Lung microvascular endothelial cell (primary cell): ENCODE data around the gene NME3. TPM values are rescaled to one million over a fixed set of nuclear protein-coding genes. Genes with fewer than 3 reads are reported as not detected.

Experiments
- DNase-seq, 2 donors: peaks; one replicate each; pipeline versions ENCODE4 v3.0.0 to v3.0.0-alpha.2; 2010; ENCODE audit warnings: low read depth in 2 of 2
- total RNA-seq: library from RNA; depleted of rRNA; stranded (reverse); fragments of >200 nt; gene quantifications from 2 replicates; pipeline ENCODE4 v1.2.1, GENCODE V29; 2014

The NME3 gene
- total RNA-seq, 1 donor from 2014 or later: 47.4 TPM

DNA sequence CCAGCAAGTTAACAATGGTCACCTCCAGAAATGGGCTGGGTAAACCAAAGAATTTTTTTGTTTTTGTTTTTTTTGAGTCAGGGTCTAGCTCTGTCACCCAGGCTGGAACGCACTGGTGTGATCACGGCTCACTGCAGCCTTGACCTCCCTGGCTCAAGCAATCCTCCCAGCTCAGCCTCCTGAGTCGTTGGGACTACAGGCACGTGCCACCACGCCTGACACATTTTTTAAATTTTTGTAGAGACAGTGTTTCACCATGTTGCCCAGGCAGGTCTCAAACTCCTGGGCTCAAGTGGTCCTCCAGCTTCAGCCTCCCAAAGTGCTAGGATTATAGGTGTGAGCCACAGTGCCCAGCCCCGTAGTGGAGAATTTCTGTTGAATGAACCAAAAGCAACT lies 9.3 kb upstream of the NME3 start:
- no peak for DNase-seq

DNA sequence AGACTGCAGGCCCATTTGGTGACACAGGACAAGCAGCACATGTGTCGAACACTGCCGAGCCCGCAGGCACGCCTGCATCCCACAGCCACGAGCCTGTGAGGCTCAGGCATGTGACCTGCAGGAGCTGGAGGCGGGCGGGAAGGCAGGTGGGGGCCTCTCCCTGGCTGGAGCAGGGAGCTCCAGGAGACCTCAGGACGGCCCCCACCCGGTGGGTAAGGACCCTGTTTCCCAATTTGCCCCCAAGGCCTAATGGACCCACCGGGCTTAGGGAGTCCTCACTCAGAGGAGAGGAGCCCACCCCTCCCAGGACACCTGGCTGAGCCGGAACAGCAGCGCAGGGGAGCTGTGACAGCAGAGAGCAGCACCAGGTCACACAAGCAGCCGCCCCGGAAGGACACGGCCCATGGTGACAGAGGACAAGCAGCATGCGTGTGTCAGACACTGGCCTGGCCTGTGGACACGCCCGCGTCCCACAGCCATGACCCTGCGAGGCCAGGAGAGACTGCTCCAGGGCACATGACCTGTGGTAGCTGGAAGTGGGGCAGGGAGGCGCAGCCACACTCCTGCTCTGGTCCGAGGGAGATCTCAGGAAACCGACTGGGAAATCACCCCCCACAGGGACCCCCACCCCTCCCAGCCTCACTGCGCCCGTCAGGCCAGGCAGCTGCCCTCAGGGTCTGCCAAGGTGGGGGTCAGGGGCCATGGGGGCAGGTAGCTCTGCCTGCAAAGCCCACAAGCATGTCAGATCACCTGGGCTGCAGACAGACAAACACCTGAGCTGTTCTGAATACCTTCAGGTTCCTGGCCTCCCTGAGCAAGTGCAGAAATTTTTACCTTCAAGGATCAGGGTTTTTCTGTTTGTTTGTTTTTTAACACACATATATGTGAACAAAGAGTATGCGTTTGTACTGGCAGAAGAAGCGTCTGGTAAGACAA lies 8.7 kb upstream of the NME3 start:
- no peak for DNase-seq

DNA sequence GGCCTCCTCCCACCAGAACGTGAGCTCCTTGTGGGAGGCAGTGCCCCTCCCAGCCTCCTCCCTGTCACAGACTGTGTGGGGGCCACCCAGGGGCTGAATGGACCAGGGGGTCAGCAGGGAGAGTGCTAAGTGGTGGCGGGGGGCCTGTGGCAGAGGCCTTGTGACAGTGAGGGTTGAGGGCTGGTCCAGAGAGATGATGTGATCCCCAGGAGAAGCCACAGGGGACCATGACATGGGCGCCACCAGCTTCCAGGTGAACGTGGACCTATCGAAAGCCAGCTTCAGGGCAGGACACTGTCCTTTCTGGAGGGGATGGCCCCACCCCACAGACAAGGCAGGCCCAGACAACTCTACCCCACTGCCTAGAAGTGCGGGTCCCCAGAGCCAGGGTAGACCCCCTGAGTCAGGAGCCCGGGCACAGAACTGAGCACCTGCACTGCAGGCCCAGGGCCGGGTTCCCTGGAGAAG lies 7.9 kb upstream of the NME3 start:
- DNase-seq: no peak

DNA sequence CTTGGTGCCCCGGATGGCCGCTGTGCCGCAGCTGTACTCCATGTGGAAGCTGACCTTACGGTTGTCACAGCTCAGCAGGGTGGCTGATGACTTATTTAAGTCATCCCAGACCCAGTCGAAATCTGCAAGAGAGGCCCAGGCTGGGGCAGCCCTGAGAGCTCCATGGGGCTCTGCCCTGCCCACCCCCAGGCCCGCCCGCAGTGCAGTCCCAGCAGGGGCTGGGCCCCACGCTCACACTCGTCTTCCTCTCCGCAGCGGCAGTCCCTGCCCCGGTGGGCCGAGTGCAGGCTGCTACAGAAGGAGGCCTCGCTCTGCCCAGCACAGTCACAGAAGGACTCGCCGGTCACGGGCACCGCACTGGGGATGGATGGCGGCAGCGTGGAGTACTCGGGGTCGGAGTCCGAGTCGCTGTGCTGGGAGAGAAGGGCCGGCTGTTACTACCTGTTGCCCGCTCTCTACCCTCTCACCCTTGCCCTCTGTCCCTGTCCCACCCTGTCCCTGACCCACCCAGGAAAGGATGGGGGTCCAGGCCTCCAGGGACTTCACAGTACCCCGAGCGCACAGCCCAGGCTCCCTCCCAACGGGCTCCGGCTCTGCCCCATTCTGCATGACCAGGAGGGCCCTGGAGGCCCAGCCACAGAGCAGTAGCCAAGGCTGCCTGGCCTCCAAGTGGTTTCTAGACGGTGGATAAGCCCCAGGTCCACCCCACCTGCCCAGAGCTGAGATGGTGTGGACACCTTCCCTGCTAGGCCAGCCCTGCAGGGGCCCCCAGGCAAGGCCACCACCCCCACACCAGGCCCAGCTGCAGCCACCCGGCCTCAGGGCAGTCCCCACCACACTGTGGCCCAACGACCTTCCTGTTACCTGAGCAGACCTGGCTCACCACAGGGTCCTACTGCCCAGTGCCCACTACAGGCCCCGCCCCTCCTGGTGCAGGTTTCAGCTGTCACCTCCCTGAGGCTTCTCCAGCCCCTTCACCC lies 7.1 kb upstream of the NME3 start:
- no peak for DNase-seq

DNA sequence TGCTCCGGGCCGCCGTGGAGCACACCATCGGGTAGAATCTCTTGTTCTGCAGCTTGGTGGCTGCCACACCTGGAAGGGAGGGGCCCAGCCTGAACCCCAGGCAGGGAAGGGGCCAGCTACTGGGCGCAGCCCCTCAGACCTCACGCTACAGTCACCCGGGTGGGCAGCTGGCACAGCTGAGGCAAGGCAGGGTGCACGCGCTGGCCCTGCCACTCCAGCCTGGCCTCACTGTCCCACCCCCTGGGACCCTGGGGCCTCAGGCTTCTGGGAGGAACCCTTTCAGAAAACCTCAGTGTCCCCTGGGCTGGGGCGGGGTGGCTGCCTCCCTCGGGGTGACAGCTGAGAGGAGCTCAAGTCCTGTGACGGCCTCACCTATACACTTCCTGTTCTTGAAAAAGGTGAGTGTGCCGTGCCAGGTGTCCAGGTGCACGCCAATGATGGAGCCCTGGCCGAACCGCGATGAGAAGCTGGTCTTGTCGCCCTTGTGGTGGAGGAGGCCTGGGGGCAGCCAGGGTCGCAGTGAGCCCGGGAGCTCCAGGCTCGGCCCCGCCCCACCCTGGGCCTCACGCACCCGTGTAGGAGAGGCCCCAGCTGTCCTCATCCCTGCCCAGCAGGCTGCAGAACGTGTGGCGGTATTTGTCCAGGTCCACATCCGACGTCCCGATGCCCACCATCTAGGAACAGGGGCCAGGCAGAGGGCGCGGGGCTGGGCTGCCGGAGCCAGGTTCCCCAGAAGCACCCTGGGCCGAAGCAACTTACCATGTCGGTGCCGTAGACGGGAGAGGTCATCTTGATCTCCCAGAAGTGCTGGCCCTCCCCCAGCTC lies 6.2 kb upstream of the NME3 start:
- DNase-seq: no peak

DNA sequence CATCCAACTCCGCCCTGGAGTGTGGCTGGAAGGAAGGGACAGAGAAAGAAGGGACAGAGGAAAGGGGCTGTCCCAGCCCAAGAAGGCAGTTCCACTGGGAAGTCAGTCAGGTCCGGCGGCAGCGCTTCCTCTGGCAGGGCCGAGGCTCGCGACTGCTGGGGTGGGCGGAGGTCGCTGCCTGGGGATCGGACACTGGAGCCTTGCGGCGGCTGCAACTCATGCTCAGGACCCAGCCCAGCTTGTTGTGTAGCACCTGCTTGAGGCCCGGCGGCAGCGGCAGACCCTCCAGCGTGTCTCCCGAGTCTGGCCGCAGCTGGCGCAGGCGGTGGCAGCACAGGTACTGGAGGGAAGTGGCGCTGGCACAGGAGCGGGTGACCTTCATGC lies 5.6 kb upstream of the NME3 start:
- no peak for DNase-seq

DNA sequence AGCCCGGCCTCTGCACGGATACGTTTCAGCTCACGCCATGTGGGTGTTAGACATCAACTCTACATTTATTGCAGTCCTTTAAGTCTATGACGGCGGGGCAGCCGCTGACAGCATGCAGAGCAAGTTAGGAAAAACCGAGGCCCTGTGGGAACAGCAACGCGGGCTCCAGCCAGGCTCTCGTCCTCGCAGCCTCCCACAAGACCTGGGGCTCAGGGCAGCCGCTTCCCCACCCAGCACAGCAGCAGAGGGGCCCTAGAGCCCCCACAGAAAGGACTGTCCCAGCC lies 5.3 kb upstream of the NME3 start:
- no peak for DNase-seq

DNA sequence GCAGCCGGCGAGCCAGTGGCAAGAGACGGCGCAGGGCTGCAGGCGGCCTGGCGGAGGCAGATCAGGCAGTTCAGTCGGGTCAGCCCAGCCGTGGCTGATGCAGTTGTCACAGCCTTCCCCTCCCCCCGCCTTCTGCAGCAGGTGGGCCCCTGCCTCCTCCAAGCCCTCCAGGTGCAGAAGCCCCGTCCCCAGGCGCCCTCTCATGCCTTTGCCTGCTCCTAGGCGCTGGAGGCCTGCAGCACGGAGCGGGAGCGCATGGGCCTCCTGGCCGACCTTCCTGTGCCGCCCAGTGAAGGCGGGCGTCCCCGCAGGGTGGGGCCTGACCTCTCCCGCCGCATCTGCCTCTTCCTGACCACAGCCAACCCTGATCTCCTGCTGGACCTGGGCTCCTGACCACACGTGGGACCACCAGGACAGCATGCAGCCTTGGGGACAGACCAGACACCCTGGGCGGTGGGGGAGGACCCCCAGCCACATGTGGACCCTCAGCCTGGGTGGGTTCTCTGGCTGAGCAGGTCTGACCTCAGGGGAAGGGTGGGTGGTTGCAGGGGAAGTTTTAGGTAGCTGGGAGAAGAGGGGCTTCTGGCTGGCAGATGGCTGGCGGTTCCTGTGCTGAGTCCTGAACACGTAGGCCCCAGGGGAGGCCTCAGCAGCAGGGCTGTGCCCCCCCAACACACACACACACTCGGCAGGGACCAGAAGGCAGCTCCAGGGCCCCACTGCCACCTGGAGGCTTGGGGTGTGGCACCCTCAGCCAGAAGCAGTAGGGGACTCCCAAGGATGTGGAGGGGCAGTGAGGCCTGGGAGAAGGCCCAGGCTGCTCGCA lies 4.7 kb upstream of the NME3 start:
- no peak for DNase-seq

DNA sequence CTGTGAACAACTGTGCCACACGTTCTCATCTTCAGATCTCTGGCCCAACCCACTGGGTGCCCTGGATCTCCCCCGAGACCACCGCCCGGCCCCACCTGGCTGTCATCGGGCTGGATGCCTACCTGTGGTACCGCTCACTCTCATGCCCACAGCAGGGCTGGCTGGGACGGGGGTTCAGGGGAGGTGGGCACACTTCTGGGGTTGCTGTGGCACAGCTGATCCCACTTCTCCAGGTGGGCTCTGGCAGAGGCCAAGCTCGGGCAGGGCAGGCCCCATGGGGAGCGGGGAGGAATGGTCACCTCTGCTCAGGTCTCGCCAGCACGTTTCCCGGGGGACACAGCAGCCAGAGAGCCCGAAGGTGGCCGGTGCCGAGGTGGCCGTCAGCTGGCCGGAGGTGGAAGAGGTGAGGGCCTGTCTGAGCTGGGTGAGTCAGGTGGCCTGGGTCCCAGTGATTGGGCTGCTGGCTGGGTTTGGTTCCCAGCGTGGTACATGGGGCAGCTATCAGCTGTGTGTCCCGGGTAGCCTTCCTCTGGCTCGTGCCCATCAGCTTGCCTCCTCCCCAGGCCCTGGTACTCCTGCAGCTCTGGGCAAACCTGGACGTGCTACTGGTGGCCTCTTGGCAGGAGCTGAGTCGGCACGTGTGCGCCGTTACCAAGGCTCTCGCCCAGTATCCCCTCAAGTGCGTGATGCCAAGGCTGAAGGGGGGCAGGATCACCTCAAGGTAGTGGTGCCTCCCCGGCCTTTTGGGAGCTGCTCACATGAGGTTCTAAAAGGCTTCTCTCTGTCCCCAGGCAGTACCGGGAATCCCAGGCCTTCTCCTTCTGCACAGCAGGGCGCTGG lies 3.9 kb upstream of the NME3 start:
- DNase-seq: no peak

DNA sequence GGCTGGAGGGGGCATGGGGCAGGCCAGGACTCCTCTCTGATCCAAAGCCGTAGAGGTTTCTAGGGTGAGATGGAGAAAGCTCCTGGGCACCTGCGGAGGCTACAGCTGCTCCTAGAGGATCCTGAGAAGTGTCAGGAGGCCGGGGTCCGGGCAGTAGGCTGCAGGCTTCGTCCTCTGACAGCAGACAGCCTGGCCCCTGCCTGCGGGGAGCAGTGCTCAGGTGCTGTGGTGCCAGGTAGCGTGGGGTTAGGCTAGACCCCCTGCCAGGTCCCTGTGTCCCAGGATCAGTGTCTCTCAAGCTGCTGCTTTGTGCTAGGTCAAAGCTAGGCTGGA lies 3.1 kb upstream of the NME3 start:
- DNase-seq: no peak

DNA sequence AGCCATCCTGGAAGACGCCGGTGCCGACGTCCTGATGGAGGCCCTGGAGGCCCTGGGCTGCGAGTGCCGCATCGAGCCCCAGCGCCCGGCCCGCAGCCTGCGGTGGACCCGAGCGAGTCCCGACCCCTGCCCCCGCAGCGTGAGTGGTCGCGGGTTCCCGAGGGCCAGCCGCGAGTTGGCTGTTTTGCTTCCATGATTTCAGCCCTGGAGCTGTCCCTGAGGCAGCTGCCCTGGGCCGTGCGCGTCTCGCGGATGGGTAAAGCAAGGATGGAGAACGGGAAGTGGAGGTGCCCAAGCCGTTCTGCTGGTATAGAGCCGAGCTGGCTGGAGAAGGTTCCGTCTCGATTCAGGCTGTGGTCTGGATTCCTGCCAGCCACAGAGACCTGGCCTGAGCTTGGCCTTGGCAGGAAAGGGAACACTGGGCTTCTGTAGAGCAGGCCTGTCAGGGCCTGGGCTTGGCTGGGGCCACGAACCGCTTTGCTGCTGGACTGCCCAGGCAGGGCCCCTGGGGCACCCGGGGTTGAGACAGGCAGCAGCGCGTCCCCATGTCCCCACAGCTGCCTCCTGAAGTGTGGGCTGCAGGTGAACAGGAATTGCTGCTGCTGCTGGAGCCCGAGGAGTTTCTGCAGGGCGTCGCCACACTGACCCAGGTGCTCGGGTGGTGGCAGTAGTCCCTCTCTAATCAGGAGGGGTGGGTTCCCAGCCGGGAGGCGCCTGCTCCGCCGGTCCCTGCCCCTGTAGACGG lies 2.5 kb upstream of the NME3 start:
- DNase-seq: peak; percentile 22 to 39

DNA sequence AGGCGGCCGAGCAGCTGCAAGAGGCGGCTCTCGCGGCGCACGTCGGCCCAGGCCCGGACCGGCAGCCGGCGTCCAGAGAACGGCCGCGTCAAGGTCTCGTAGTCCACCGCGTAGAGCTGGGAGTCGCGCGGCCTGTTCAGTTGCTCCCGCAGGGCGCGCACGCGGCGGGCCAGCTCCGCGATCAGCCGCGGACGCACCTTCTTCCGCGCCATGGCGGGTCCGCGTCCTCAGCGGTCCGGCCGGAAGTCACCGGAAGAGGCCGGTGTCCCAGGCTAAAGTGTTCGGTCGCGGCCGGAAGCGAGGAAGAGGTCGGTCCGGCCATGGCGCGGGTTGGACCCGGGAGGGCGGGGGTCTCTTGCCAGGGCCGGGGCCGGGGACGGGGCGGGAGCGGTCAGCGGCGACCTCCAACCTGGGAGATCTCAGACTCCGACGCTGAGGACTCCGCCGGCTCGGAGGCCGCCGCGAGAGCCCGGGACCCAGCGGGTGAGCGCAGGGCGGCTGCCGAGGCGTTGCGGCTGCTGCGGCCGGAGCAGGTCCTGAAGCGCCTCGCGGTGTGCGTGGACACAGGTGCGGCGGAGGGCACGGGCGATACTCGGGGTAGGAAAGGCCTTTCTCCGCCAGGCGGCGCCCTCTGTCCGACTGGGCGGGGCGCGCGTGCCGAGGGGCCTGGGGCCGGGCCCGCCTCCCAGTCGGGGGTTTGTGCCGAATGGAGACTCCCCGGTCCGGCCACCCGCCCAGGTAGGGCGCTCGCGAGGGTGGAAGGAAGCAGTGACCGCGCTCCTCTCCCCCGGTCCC lies 1.8 kb upstream of the NME3 start, which contains the start of gene MRPS34:
Gene MRPS34, minus strand, starts transcription at position 227 of the 795 bp plus-strand sequence. Its CDS starts 15 bp downstream, at position 212.
- DNase-seq: peak; percentile 88 to 91

DNA sequence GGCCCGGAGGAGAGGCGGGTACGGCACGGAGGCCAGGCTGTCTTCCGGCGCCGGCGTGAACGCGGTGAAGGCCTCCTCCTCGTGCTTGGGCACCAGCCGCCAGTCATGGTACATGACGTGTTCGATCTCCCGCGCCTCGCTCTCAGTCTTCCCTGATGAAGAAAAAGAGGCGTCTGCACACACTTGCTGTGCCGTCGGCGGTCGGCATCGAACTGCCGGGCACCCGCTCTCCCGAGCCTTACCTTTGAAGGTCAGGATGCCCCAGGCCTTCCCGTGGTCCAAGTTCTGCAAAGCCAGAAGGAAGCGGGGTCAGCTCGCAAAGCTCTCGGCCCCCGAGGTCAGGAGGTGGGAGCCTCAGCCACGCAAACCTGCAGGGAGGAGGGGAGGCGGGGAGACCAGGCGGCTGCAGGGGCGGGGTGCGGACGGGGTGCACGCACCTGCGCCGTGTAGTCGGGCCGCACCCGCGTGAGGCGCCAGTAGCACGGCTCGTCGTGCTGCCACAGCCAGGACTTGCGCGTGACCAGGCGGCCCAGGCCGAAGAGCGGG lies 1.1 kb upstream of the NME3 start, which contains the start of gene EME2:
Gene EME2, plus strand, starts transcription at position 449 of the 546 bp plus-strand sequence. CDS start 418 bp downstream, outside the sequence.
- peak; percentile 18 to 47 for DNase-seq

DNA sequence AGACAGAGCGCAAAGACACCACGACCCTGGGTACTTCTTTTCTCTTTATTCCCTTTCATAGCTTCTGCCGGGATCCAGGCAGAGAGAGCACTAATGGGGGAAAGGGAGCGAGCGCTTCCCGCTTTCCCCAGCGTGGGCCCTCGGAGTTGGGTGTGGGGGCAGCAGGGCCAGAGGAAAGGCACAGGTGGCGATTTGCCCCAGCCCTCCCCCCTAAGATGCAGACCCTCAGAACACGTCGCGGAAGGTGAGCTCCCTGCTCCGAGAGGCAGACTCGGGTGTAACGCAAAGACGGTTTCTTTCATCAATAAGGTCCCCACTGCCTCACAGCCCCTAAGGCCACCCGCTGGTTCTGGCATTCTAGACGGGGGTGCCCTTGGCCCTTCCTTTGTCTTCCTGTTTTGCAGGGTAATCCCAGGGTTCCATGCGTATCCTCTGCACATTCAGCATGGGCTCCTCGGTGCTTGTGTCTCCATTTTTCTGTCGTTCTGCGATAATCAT lies 570 bp upstream of the NME3 start:
- peak in 1 of 2 donors; percentile 13 for DNase-seq

DNA sequence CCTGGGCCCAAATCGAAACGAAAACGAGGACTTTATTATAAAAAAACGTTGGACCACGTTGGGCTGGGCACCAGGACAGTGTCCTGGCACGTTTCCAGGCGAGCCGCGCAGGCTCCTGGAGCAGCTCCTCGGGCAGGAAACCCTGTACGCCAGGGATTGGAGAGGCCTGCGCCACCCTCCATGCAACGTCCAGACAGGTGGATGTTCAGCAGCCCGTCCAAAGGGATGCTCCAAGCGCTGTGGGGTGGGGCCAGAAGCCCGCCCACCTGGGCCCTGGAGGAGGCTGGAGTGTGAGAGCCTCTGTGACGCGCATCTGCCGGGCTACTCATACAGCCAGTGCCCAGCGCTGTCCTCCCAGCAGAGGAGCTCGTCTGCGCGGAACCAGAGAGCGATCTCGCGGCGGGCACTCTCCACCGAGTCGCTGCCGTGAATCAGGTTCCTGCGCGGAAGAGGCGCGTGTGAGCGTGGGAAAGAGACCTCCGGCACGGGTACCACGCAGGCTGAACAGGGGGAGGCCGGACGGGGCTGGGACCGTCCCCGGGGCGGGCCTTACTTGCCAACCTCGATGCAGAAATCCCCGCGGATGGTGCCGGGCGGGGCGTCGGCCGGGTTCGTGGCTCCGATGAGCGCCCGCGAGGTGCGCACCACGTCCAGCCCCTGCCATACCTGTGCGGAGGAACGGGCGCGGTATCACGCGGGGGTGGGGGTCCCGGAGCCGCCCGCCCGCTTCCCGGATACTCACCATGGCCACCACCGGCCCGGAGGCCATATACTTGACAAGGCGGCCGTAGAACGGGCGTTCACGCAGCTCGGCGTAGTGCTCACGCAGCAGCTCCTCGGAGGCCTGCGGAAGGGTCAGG lies 785 bp downstream of the NME3 start:
- DNase-seq: peak; percentile 66 to 68
